Transverse colon (tissue), 4 donors: ENCODE results near the gene SDCCAG8.

Source experiments
- CTCF ChIP-seq, 5 experiments: fragments of 200-600 bp in 3 of 5; fragments of 450-650 bp in 2 of 5; sonication (generic) in 3 of 5; IDR thresholded peaks; 1 replicate in 2 of 5; 2 replicates in 3 of 5; pipeline ENCODE4 v1.5.1; 2016 to 2017; ENCODE audit warnings: antibody characterized with exemption in 5 of 5, inconsistent platforms in 3 of 5, mild to moderate bottlenecking in 2 of 5, moderate library complexity in 1 of 5
- EP300 ChIP-seq: sonication (generic); formaldehyde crosslinking; IDR thresholded peaks from one replicate; pipeline ENCODE4 v1.6.1; 2017; ENCODE audit warnings: antibody characterized with exemption, low read depth
- POLR2A ChIP-seq: fragments of 450-650 bp; IDR thresholded peaks from one replicate; pipeline ENCODE4 v1.6.1; 2016; ENCODE audit warnings: antibody characterized with exemption, mild to moderate bottlenecking, moderate library complexity
- POLR2AphosphoS5 ChIP-seq, 3 donors: sonication (generic); formaldehyde crosslinking; IDR thresholded peaks; one replicate each; pipeline ENCODE4 v1.6.1; 2016; ENCODE audit warnings: antibody characterized with exemption in 3 of 3

GRCh38 chr1:243415663-243416408, 160.0 kb downstream of the SDCCAG8 start:
- TF ChIP-seq CTCF (IDR thresholded peaks at IDR 0.05) (no peak), POLR2A (no peak), EP300 (no peak), POLR2AphosphoS5 (IDR thresholded peaks at IDR 0.05) (no peak)
